GM10266 (cell line): ENCODE results near the gene KRT71.

Source experiments
- DNase-seq: peaks from one replicate; pipeline ENCODE4 v3.0.0; 2012; ENCODE audit errors: extremely low spot score
- TF ChIP-seq, protein P1 (sequence below): IDR thresholded peaks from 2 replicates; pipeline ENCODE4 v1.5.1; 2012; ENCODE audit warnings: mild to moderate bottlenecking, low read depth; ENCODE audit not compliant: control insufficient read depth, insufficient read depth; ENCODE audit errors: missing control alignments

The KRT71 gene

DNA sequence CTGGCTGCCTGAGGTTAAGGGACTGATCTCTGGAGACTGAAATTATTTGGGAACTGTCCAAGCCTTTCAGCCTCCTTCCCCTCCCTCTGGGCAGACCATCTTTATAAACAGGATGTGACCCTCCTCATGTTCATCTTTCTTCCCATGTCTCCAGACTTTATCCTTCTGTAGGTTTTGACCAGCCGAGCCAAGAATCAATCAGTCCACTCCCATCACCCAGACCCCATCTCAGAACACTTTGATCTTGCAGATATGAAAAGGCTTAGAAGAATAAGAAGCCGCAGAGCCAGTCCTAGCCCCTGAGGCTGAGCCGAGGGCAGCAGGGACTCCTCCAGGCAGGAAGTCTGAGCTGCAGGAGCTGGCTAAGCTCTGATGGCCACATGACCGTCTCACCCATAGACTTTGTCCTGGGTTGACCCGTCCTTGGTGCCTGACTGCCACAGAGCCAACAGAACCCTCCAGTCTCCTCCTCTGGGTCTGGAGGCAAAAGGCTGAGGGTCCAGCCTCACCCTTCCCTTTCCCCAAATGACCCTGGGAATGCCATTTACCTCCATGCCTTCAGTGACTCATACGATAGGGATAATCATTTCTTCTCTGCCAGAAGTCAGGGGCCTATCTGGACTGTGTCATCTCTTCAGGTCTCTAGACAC lies 1.6 kb downstream of the KRT71 start:
- no peak for DNase-seq
- TF ChIP-seq, protein P1, sequence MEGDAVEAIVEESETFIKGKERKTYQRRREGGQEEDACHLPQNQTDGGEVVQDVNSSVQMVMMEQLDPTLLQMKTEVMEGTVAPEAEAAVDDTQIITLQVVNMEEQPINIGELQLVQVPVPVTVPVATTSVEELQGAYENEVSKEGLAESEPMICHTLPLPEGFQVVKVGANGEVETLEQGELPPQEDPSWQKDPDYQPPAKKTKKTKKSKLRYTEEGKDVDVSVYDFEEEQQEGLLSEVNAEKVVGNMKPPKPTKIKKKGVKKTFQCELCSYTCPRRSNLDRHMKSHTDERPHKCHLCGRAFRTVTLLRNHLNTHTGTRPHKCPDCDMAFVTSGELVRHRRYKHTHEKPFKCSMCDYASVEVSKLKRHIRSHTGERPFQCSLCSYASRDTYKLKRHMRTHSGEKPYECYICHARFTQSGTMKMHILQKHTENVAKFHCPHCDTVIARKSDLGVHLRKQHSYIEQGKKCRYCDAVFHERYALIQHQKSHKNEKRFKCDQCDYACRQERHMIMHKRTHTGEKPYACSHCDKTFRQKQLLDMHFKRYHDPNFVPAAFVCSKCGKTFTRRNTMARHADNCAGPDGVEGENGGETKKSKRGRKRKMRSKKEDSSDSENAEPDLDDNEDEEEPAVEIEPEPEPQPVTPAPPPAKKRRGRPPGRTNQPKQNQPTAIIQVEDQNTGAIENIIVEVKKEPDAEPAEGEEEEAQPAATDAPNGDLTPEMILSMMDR, result no peak

DNA sequence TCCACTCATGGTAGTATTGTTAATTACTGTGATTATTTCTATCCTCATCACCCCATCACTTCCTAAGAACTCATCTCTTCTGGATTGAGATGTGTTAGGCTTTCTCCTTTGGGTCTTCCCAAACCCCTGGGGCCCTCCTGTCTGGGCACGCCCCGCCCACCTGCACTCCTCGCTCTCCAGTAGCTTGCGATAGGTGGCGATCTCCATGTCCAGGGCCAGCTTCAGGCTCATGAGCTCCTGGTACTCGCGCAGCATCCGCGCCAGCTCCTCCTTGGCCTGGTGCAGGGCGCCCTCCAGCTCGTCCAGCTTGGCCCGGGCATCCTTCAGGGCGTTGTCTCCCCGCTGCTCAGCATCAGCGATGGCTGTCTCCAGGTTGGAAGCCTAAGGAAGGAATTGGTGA lies 6.8 kb downstream of the KRT71 start:
- DNase-seq, result no peak
- TF ChIP-seq, protein P1, result no peak

DNA sequence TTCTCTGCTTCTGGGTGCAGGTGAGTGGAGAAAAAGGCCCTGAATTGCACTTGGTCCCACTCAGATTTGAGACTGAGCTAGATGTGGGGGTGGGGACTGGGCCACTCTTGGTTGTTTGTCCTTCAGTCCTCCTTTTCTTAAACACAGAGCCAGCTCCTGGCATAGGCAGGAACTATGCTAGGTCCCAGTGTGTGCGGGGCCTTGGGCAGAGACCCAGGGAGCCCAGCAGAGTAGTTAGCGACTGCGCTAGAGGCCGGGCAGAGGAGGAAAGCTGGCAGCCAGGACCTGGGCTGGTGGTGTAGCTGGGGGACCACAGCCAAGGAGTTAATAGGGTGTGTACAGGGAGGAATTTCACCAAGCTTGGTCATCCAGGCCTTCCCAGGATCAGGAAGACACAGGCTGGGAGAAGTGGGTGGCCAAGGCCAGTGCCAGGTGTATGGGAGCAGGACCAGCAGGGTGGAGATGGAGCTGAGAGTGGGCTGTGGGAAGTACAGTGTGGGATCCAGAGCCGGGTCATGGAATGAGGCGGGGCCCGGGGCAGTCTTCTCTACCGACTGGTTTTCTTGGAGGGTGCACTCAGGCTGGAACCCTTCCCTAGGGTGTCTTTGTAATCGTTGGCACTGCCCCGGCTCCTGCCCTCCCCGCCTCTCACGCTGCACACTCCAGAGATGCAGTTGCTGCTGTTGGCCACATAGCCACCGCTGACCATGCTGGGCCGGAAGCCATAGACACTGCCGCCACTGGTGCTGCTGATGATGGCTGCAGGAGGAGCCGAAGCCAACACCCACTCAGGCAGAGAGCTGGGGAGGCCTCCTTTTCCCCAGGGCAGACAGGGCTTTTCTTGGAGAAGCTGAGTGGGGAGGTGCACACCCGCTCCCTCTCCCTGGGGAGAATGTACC lies 8.7 kb downstream of the KRT71 start:
- DNase-seq, result no peak
- TF ChIP-seq, protein P1, result no peak

DNA sequence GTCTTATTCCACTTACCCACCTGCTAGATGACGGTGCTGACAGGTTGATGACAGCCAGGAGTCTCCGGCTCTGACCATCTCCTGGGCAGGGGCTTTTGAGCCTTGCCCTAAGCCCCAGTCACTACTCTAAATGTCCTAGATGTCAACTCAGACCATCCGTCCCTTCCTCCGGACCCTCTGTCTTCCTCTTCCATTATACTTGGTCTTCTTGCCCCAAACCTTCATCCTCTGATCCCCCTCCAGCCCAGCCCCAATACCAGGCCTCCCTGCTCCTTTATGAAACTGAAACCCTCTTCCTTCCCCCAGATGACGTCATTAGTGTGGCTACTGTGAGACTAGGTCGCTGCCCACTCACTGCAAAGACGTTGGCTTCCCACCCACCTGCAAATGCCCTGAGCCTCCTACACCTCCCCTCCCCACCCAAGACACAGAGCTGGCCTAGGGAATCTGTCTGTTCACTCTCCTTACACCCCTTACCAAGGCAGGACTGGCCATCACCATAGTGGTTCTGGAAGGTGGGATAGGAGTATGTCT lies 10.1 kb downstream of the KRT71 start:
- TF ChIP-seq, protein P1, result no peak
- DNase-seq, result no peak

DNA sequence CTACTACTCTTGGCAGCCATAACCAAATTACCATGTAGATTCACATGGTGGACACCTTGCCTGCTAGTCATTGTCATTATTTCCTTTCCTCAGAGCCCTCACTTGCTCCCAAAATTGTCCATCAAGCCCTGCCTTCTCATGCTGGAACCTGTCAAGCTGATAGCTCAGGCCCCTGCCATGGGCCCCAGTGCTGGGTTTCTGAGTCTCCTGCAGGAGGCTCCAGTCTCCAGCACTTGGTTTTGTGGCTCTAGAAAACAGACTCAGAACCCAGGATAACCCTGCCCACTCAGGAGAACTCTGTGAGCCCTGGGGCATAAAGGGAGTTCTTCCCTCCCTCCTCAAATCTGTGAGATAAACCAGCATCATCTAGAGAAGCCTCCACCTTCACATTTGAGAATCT lies 10.8 kb downstream of the KRT71 start:
- TF ChIP-seq, protein P1, result no peak
- DNase-seq, result no peak

DNA sequence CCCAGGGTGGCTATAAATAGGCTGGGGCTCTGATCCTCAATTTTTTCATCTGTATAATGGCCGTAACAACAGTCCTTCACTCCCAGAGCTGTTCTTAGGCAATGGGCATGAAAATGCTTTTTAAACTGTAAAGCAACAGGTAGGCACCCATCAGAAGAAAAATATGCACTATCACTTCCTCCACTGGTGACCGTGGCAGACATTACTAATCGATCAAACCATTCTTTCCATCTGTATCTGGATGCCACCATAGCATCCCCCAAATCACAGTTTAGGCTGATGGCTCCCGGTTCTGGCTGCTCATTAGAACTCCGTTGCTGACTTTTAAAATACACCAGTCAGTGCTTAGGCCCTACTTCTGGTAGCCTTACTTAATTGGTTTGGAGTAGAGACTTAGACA lies 11.2 kb downstream of the KRT71 start:
- DNase-seq, result no peak
- TF ChIP-seq, protein P1, result no peak

DNA sequence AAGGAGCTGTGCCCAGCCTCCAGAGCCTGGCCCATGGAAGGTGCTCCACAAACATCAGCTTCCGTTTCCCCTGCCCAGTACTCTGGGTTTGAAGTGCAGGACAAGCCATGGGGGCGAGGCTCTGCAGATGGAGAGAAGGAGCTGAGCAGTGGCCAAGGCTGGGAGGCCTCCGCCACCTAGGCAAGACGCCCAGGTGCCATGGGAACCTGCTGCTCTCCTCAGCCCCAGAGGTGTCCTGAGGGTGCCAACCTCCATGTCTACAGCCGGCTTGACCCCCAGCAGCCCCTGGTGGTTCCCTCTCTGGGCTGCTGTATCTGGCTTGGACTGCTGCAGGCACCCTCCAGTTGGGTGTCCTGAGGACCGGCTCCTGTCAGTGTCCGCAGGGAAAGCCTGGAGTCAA lies 12.4 kb downstream of the KRT71 start:
- TF ChIP-seq, protein P1, result no peak
- DNase-seq, result no peak
